GM12865 (cell line): ENCODE data around the gene FUT8.

Source experiments
- DNase-seq: peaks from one replicate; pipeline ENCODE4 v3.0.0; 2010; ENCODE audit warnings: low read depth
- H3K4me3 ChIP-seq: 2 replicates; pipeline ENCODE4 v1.5.1; 2011; ENCODE audit warnings: mild to moderate bottlenecking, low read depth, low read length, control low read depth
- CTCF ChIP-seq: IDR thresholded peaks from 2 replicates; pipeline ENCODE4 v1.5.1; 2011; ENCODE audit warnings: low read length, control low read depth, low read depth, inconsistent platforms; ENCODE audit not compliant: insufficient read depth; ENCODE audit errors: missing control alignments

The FUT8 gene

GRCh38 chr14:65772921-65773574 is 360.5 kb downstream of the FUT8 start:
- H3K4me3 ChIP-seq = no peak overlapping the region
- no peak for DNase-seq
- TF ChIP-seq CTCF = no peak

DNA sequence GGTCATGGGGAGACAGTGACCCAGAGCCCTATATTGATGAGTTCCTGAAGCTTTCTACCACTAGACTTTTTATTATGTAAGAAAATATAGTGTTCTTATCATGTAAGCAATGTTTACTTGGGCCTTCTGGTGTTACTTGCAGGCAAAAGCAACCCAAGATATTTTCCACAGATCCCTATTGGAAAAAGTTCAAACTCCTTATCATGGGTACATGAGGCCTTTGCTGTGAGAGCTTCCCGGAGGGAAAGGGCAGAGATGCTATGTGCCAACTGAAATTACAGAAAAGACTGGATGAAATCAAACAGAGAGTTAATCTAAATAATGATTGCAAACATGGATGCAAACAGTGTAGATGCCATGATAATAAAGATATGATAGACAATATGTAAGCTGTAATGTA is 361.5 kb downstream of the FUT8 start:
- no peak overlapping the region for H3K4me3 ChIP-seq
- no peak for TF ChIP-seq CTCF
- DNase-seq = no peak

- no peak for DNase-seq
- no peak overlapping the region for H3K4me3 ChIP-seq
- TF ChIP-seq CTCF = no peak
Observed at GRCh38 chr14:65776193-65776852, 363.8 kb downstream of the FUT8 start.

DNA sequence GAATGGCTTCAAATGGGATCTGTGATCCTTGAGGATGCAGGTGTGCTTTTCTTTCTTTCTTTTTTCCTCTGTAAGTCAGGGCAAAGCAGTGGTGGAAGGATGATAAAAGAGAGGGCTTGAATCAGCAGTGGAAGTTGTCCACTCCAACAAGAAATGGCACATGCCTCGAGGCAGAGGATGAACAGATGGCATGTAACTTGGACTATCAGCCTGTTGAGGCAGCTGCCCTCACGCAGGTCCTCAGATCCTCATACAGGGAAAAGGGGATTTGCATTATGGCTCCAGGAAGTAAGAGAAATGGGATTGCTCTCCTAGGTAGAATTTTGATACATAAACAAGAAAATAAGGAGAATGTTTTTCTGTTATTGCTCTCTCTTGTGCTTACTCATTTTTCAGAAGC is 368.0 kb downstream of the FUT8 start:
- TF ChIP-seq CTCF = no peak
- H3K4me3 ChIP-seq = no peak overlapping the region
- no peak for DNase-seq

DNA sequence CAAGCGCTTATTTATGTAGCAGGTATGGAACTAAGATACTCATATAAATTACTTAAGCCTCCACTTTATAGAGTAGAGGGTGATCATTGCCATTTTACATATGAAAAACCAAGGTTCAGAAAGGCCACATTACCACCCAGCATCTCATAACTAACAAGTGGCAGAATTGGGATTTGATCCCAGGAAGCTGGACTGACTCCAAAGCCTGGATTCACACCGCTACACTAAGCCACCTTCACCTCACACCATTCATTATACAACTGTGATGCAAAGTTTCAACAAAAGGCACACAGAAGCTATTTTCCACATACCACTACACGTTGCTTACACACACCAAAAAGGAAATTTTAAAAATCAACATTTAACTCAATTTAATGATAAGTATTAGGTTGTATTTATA is 370.6 kb downstream of the FUT8 start:
- H3K4me3 ChIP-seq = no peak overlapping the region
- no peak for TF ChIP-seq CTCF
- DNase-seq = no peak

DNA sequence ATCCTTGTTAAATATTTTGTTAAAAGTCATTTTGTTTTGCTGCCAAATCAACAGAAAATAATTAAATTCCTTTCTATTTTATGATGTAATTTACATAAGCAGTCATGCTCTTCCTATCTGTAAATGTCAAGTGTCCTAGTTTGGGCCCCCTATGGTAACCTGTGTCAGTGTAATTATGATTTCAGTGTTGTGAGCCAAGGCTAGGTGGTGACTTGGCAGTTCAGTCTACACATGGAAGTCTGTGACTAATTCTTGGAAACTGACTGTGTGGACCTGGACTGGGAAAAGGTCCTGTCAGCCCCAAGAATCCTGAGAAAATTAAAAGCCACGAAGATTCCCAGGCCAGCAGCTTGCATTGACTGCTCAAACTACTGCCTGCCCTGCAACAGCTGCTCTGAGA is 371.0 kb downstream of the FUT8 start:
- TF ChIP-seq CTCF = no peak
- no peak for DNase-seq
- H3K4me3 ChIP-seq = no peak overlapping the region

DNA sequence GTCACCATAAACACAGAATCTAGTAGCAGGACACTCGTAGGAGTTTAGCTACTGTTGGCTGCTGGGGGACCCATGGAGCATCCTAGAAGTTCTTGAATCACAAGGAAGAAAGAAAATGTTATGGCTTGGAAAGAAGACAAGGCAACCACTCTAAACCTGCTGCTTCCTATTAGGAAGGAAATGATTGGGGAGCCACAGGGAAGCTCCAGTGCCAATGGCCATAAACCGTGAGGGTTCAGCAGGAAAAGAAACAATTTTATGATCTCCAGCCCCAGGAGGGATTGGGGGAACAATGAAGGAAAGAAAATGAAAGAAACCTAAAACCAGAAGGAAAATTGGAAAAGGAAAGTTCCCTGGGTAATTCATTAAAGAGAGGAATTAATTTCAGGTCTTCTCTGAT is 372.0 kb downstream of the FUT8 start:
- DNase-seq = no peak
- no peak for TF ChIP-seq CTCF
- H3K4me3 ChIP-seq = no peak overlapping the region
